ENCODE data around the gene ADGRA3. TPM values are rescaled to one million over a fixed set of nuclear protein-coding genes. Genes with fewer than 3 reads are reported as not detected.

ADGRA3 gene, protein sequence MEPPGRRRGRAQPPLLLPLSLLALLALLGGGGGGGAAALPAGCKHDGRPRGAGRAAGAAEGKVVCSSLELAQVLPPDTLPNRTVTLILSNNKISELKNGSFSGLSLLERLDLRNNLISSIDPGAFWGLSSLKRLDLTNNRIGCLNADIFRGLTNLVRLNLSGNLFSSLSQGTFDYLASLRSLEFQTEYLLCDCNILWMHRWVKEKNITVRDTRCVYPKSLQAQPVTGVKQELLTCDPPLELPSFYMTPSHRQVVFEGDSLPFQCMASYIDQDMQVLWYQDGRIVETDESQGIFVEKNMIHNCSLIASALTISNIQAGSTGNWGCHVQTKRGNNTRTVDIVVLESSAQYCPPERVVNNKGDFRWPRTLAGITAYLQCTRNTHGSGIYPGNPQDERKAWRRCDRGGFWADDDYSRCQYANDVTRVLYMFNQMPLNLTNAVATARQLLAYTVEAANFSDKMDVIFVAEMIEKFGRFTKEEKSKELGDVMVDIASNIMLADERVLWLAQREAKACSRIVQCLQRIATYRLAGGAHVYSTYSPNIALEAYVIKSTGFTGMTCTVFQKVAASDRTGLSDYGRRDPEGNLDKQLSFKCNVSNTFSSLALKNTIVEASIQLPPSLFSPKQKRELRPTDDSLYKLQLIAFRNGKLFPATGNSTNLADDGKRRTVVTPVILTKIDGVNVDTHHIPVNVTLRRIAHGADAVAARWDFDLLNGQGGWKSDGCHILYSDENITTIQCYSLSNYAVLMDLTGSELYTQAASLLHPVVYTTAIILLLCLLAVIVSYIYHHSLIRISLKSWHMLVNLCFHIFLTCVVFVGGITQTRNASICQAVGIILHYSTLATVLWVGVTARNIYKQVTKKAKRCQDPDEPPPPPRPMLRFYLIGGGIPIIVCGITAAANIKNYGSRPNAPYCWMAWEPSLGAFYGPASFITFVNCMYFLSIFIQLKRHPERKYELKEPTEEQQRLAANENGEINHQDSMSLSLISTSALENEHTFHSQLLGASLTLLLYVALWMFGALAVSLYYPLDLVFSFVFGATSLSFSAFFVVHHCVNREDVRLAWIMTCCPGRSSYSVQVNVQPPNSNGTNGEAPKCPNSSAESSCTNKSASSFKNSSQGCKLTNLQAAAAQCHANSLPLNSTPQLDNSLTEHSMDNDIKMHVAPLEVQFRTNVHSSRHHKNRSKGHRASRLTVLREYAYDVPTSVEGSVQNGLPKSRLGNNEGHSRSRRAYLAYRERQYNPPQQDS (N-terminal part only)
- polyA plus RNA-seq (2011; rRNA removed) (10.1 and 10.6 TPM in 2 replicates), polyA minus RNA-seq (2011; rRNA and poly(A)+ RNA removed) (21.1 and 27.9 TPM in 2 replicates)

DNA sequence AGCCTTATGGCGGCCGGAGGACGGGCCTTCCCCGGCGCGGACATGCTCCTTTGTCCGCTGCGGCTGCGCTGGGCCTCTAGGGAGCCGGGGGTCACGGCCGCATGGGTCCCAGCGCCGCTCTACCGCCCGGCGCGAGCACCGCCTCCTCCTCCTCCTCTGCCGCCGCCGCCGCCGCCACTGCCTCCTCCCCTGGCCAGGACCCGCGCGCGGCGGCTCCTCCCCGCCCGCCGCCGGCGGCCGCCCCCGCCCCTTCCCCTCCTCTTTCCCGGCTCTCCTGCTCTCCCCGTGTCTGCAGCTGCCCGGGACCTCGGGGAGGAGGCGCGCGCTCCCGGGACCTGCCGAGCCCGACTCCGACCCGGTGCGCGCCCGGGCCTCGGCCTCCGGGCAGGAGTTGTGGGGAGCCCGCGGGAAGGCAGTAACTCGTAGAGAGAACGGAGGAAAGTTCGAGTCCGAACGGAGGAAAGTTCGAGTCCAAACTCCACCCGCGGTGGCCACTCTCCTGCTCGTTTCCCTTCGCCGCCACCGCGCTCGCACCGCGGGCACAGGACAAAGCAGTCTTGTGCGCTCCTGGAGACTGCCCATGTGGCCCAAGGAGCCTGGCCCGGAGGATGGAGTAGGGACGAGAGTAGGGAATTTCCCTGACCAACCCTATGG is at the start of gene ADGRA3:
TSS of gene ADGRA3 (minus strand) at position 179 of the 654 bp plus-strand sequence. CDS start 282 bp downstream, outside the sequence.
- POLR2A ChIA-PET = no interaction called here
- Histone ChIP-seq H3K27me3 (ENCODE audit: control insufficient read depth, insufficient read depth, low read length) (no peaks in the 10 kb centered on the region), H3K4me3 (ENCODE audit: low read depth, low read length) (peak within 1 kb of the TSS; percentile 70), H3K36me3 (ENCODE audit: control insufficient read depth, insufficient read depth, low read length) (no peaks in the 10 kb centered on the region)
- TF ChIP-seq, protein P1, sequence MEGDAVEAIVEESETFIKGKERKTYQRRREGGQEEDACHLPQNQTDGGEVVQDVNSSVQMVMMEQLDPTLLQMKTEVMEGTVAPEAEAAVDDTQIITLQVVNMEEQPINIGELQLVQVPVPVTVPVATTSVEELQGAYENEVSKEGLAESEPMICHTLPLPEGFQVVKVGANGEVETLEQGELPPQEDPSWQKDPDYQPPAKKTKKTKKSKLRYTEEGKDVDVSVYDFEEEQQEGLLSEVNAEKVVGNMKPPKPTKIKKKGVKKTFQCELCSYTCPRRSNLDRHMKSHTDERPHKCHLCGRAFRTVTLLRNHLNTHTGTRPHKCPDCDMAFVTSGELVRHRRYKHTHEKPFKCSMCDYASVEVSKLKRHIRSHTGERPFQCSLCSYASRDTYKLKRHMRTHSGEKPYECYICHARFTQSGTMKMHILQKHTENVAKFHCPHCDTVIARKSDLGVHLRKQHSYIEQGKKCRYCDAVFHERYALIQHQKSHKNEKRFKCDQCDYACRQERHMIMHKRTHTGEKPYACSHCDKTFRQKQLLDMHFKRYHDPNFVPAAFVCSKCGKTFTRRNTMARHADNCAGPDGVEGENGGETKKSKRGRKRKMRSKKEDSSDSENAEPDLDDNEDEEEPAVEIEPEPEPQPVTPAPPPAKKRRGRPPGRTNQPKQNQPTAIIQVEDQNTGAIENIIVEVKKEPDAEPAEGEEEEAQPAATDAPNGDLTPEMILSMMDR (IDR thresholded peaks at IDR 0.05; ENCODE audit: insufficient read depth, low read depth, low read length) = no peak
- no peak for DNase-seq (ENCODE audit: low read depth)
- CTCF ChIA-PET = no interaction called here

DNA sequence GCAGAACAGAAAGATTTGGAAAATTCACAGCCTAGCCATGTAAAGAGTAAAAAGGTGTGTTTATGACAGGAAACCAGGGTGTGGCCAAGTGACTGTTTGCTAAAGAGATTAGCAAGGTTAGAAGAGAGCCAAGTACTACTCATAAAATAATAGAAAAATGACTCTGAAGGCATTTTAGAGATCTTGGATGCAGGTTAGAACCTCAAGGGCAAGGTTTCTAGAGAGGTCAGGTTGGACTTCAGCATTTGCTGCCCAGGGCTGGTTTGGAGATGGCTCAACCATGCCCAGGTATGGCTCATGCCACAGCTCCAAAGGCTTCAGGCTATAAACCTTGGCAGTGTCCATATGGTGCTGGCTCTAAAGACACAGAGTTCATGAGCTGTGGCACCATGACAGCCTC is 40.6 kb upstream of the ADGRA3 start:
- Histone ChIP-seq H3K36me3 (ENCODE audit: control insufficient read depth, insufficient read depth, low read length) (no peaks in the 10 kb centered on the region), H3K4me3 (ENCODE audit: low read depth, low read length) (no peak overlapping the region), H3K27me3 (ENCODE audit: control insufficient read depth, insufficient read depth, low read length) (no peaks in the 10 kb centered on the region; the same call in 1 of the 2 replicates)
- TF ChIP-seq, protein P1 (IDR thresholded peaks at IDR 0.05; ENCODE audit: insufficient read depth, low read depth, low read length) = no peak
- ChIA-PET POLR2A (no interaction called here), CTCF (no interaction called here)
- no peak for DNase-seq (ENCODE audit: low read depth)

DNA sequence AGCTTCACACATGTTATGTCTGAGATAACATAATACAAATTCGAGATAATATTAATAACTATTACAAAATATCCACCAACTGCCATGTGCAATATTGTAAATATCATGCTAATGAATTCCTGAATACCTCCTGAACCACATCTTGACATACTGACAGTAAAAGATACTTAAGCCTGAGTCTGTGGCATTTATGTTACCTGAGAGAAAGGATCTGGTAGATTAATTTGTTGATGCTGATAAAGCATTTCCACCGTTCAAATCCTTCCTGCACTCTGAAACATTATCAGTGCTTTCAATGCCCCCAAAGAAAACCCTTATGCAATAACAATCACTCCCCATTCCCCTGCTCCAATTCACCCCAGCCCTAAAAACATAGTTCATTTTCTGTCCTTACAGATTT is 38.8 kb upstream of the ADGRA3 start:
- no peaks in the 10 kb centered on the region; the same call in 1 of the 2 replicates for H3K27me3 ChIP-seq (ENCODE audit: control insufficient read depth, insufficient read depth, low read length)
- ChIA-PET CTCF (no interaction called here), POLR2A (no interaction called here)
- no peak overlapping the region for H3K4me3 ChIP-seq (ENCODE audit: low read depth, low read length)
- no peak for DNase-seq (ENCODE audit: low read depth)
- TF ChIP-seq, protein P1 (IDR thresholded peaks at IDR 0.05; ENCODE audit: insufficient read depth, low read depth, low read length) = no peak
- no peaks in the 10 kb centered on the region for H3K36me3 ChIP-seq (ENCODE audit: control insufficient read depth, insufficient read depth, low read length)

DNA sequence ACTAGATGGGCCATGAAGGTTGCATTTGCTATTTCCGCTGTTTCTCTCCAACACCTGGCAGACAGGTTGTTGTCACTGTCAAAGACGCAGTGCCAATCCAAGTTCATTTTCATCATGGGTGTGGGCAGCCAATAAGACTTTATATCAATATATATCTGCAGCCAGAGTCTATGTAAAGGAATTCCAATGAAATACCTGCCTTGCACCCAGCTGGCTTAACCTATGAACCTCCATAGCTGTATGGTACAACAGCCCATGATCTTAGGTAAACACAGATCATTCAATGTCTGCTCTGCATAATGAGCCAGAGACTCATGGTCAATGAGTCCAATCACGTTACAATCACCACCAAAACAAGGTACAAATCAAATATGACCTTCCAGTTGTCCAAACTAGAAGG is 37.7 kb upstream of the ADGRA3 start:
- no peak overlapping the region for H3K4me3 ChIP-seq (ENCODE audit: low read depth, low read length)
- H3K27me3 ChIP-seq (ENCODE audit: control insufficient read depth, insufficient read depth, low read length) = no peaks in the 10 kb centered on the region; the same call in 1 of the 2 replicates
- no peak for DNase-seq (ENCODE audit: low read depth)
- TF ChIP-seq, protein P1 (IDR thresholded peaks at IDR 0.05; ENCODE audit: insufficient read depth, low read depth, low read length) = no peak
- H3K36me3 ChIP-seq (ENCODE audit: control insufficient read depth, insufficient read depth, low read length) = no peaks in the 10 kb centered on the region
- ChIA-PET POLR2A (no interaction called here), CTCF (interaction anchor here (0.6 kb wide), 2 partner anchors 209 to 1828 kb away, joined by 3 read pairs; no protein-coding TSS in a partner anchor)

All from BJ (cell line).